Loucy (cell line): ENCODE data around the gene UBR1.

ENCODE experiments used
- EZH2phosphoT487 ChIP-seq: fragments of 200-600 bp; IDR thresholded peaks from 2 replicates; pipeline ENCODE4 v1.6.1; 2018; ENCODE audit warnings: antibody characterized with exemption, mild to moderate bottlenecking, moderate library complexity, borderline replicate concordance
- TF ChIP-seq, protein P1 (sequence below): fragments of 200-600 bp; sonication (generic); conservative IDR thresholded peaks from 2 replicates; pipeline ENCODE4 v1.5.1; 2014; ENCODE audit warnings: mild to moderate bottlenecking, antibody characterized with exemption, low read length

DNA sequence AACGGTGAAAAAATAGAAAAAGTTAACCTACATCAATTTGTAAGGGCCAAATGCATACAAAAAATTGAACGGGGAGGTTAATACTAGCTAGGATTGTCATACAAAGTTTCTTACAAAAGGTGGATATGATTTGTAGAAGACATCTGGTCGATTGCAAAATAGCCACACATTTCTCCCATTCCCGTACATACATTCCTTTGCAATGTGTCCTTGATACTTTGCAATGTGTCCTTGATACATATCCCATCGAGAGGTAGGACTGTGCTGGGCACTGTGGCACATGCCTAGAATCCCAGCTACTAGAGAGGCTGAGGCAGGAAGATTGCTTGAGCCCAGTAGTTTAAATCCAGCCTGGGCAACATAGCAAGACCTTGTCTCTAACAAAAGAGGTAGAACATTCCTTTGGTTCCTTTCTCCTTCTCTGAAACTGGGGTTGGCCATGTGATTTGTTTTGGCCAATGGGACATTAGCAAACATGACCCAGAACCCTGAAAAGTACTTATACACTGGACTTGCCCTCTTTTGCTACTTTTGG, 194.7 kb downstream of the UBR1 start:
- TF ChIP-seq, protein P1, sequence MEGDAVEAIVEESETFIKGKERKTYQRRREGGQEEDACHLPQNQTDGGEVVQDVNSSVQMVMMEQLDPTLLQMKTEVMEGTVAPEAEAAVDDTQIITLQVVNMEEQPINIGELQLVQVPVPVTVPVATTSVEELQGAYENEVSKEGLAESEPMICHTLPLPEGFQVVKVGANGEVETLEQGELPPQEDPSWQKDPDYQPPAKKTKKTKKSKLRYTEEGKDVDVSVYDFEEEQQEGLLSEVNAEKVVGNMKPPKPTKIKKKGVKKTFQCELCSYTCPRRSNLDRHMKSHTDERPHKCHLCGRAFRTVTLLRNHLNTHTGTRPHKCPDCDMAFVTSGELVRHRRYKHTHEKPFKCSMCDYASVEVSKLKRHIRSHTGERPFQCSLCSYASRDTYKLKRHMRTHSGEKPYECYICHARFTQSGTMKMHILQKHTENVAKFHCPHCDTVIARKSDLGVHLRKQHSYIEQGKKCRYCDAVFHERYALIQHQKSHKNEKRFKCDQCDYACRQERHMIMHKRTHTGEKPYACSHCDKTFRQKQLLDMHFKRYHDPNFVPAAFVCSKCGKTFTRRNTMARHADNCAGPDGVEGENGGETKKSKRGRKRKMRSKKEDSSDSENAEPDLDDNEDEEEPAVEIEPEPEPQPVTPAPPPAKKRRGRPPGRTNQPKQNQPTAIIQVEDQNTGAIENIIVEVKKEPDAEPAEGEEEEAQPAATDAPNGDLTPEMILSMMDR = no peak
- TF ChIP-seq EZH2phosphoT487 = no peak
